ENCODE results near the gene SVIL. TPM values are rescaled to one million over a fixed set of nuclear protein-coding genes. Genes with fewer than 3 reads are reported as not detected.

Gene SVIL
- total and polyA plus RNA-seq, 2 of the 13 experiments (the other 11 are each of a cell fraction or from before 2014, with no cell fraction given), result 3.9 to 12.1 TPM

- TF ChIP-seq ZSCAN25 (CRISPR knock-in tag; IDR thresholded peaks at IDR 0.05), result no peak
- TF ChIP-seq ZXDC (CRISPR knock-in tag; IDR thresholded peaks at IDR 0.05), result no peak
- no peak for TF ChIP-seq CHD4 (IDR thresholded peaks at IDR 0.05; ENCODE audit: borderline replicate concordance, low read length)
- no peak for TF ChIP-seq ZNF160 (CRISPR knock-in tag; IDR thresholded peaks at IDR 0.05)
- TF ChIP-seq NFRKB (IDR thresholded peaks at IDR 0.05), result no peak
- TF ChIP-seq PAX8 (CRISPR knock-in tag; IDR thresholded peaks at IDR 0.05; ENCODE audit: borderline replicate concordance), result no peak
- no peak for TF ChIP-seq ZNF746 (CRISPR knock-in tag; IDR thresholded peaks at IDR 0.05)
- TF ChIP-seq REL (CRISPR knock-in tag; conservative IDR thresholded peaks at IDR 0.05), result no peak
- TF ChIP-seq SIN3A (IDR thresholded peaks at IDR 0.05; ENCODE audit: borderline replicate concordance, low read depth, low read length), result peak; percentile 74; the same call in 1 of the 2 replicates
- no peak for TF ChIP-seq NR0B2 (CRISPR knock-in tag; IDR thresholded peaks at IDR 0.05)
- no peak for TF ChIP-seq HMGA1 (CRISPR knock-in tag; conservative IDR thresholded peaks at IDR 0.05)
- 0 out of 2 replicates have a peak, but pooled peaks have one; percentile 19 for TF ChIP-seq ZNF646 (CRISPR knock-in tag; IDR thresholded peaks at IDR 0.05)
- TF ChIP-seq ZNF839 (CRISPR knock-in tag; IDR thresholded peaks at IDR 0.05; ENCODE audit: borderline replicate concordance), result no peak
- no peak for TF ChIP-seq SPEN (CRISPR knock-in tag; IDR thresholded peaks at IDR 0.05; ENCODE audit: low read depth)
- no peak for TF ChIP-seq ZNF619 (CRISPR knock-in tag; IDR thresholded peaks at IDR 0.05)
- peak; percentile 55; the same call in 1 of the 2 replicates for TF ChIP-seq ARID4A (CRISPR knock-in tag; IDR thresholded peaks at IDR 0.05; ENCODE audit: borderline replicate concordance)
Observed at GRCh38 chr10:29635711-29636144, 957 bp upstream of the SVIL start (continued).
